ENCODE measurements around the gene SEC22A. TPM values are rescaled to one million over a fixed set of nuclear protein-coding genes. Genes with fewer than 3 reads are reported as not detected.

SEC22A gene
- total RNA-seq, 2 experiments from 2014 or later = 19.6 to 21.5 TPM

DNA sequence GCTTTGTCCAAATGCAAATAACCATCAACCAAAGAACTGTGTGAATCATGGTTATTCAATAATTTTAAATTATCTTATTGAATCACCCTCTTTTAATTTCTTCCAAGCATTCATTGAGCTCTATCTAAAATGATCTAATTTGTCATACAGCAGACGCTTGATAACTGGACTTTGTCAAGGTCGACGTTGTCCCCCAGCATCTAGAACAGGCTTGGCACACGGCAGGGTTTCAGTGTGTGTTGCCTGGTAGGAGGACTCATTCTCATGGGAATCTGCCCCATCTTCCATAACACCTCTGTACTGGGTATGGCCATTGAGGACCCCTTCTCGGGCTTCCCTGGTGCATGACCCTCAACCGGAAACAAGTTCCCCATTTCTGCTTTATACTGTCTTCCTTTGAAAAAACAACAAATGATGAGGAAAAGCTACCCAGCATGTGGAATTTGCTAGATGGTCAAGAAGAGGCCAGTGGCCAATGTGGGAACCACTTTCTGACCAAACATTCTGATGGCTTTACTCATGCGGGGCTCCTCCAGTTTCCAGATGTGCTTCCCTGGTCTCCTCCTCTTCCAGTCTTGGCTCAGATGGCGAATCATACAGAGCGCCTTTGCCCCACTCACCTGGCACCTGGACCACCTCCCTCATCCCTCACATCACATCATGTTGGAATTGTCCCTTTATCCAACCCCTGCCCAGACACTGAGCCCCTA, 41.7 kb upstream of the SEC22A start:
- Mint-ChIP-seq H3K9me3 (peaks cover 3% of the 10 kb centered on the region), H3K27ac (no peak overlapping the region), H3K4me1 (ENCODE audit: low read depth) (no peaks in the 10 kb centered on the region), H3K4me3 (no peak overlapping the region), H3K36me3 (peaks cover 54% of the 10 kb centered on the region), H3K27me3 (no peaks in the 10 kb centered on the region)
- ChIA-PET CTCF (no interaction called here), POLR2A (no interaction called here)
- no peak for DNase-seq
- intact Hi-C loops (cut with micrococcal nuclease) = no loop called here

- intact Hi-C loops (cut with micrococcal nuclease) = no loop called here
- ChIA-PET CTCF (no interaction called here), POLR2A (no interaction called here)
- Mint-ChIP-seq H3K27me3 (no peaks in the 10 kb centered on the region), H3K4me1 (ENCODE audit: low read depth) (no peaks in the 10 kb centered on the region), H3K27ac (no peak overlapping the region), H3K4me3 (no peak overlapping the region), H3K36me3 (peaks cover 58% of the 10 kb centered on the region), H3K9me3 (peaks cover 3% of the 10 kb centered on the region)
- no peak for DNase-seq
These were observed 40.6 kb upstream of the SEC22A start for GRCh38 chr3:123161167-123161566.

GRCh38 chr3:123163141-123163540, 38.6 kb upstream of the SEC22A start:
- Mint-ChIP-seq H3K4me3 (no peak overlapping the region), H3K9me3 (peaks cover 3% of the 10 kb centered on the region), H3K36me3 (peaks cover 61% of the 10 kb centered on the region), H3K4me1 (ENCODE audit: low read depth) (no peaks in the 10 kb centered on the region), H3K27ac (no peak overlapping the region), H3K27me3 (no peaks in the 10 kb centered on the region)
- ChIA-PET CTCF (no interaction called here), POLR2A (no interaction called here)
- intact Hi-C loops (cut with micrococcal nuclease) = no loop called here
- DNase-seq = no peak

DNA sequence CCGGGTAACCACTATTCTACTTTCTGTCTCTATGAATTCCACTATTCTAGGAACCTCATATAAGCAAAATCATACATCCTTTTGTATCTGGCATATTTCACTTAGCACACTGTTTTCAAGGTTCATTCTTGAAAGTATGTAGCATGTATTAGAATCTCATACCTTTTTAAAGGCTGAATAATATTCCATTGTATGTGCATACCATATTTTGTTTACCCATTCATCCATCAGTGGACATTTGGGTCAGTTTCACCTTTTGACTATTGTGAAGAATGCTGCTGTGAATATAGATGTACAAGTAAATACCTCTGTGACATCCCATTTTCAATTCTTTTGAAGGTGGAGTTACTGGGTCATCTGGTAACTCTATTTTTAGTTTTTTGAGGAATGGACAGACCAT, 36.6 kb upstream of the SEC22A start:
- intact Hi-C loops (cut with micrococcal nuclease) = no loop called here
- POLR2A ChIA-PET = no interaction called here
- CTCF ChIA-PET = no interaction called here

DNA sequence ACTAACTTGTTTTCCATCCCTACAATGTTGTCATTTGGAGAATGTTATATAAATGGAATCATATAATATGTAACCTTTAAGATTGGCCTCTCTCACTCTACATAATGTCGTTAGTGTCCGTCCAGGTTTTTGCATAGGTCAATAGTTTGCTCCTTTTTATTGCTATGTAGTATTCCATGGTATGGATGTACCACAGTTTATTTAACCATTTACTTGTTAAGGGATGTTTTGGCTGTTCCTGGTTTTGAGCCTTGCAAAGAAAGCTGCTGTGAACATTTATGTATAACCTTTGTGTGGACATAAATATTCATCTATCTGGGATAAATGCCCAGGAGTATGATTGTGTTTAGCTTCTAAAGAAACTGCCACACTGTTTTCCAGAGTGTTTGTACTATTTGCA, 34.1 kb upstream of the SEC22A start:
- intact Hi-C loops (cut with micrococcal nuclease) = no loop called here
- Mint-ChIP-seq H3K9me3 (peaks cover 3% of the 10 kb centered on the region), H3K36me3 (peaks cover 36% of the 10 kb centered on the region), H3K27ac (no peak overlapping the region), H3K27me3 (no peaks in the 10 kb centered on the region), H3K4me3 (no peak overlapping the region), H3K4me1 (ENCODE audit: low read depth) (no peaks in the 10 kb centered on the region)
- ChIA-PET POLR2A (no interaction called here), CTCF (no interaction called here)
- no peak for DNase-seq

More for the DNA sequence above, 36.6 kb upstream of the SEC22A start:
- H3K27me3 Mint-ChIP-seq = no peaks in the 10 kb centered on the region
- H3K4me1 Mint-ChIP-seq (ENCODE audit: low read depth) = no peaks in the 10 kb centered on the region
- no peak for DNase-seq
- H3K9me3 Mint-ChIP-seq = peaks cover 3% of the 10 kb centered on the region
- no peak overlapping the region for H3K4me3 Mint-ChIP-seq
- no peak overlapping the region for H3K27ac Mint-ChIP-seq
- peaks cover 50% of the 10 kb centered on the region for H3K36me3 Mint-ChIP-seq

- Mint-ChIP-seq H3K36me3 (peaks cover 33% of the 10 kb centered on the region), H3K9me3 (peaks cover 3% of the 10 kb centered on the region), H3K27me3 (no peaks in the 10 kb centered on the region), H3K27ac (no peak overlapping the region), H3K4me1 (ENCODE audit: low read depth) (no peaks in the 10 kb centered on the region), H3K4me3 (no peak overlapping the region)
- POLR2A ChIA-PET = no interaction called here
- intact Hi-C loops (cut with micrococcal nuclease) = no loop called here
- CTCF ChIA-PET = no interaction called here
- DNase-seq = no peak
These were observed 33.6 kb upstream of the SEC22A start for GRCh38 chr3:123168122-123168521.

DNA sequence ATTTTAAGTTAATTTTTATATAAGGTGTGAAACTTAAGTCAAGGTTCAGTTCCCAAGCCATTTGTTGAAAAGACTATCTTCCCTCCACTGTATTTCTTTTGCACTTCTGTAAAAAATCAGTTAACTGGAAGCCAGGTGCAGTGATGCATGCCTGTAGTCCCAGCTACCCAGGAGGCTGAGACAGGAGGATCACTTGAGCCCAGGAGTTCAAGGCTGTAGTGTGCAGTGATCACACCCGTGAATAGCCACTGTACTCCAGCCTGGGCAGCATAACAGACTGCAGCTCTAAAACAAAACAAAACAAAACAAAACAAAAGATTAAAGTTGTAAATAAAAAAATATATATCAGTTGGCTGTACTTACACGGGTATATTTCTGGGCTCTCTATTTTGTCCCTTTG, 33.1 kb upstream of the SEC22A start:
- Mint-ChIP-seq H3K4me1 (ENCODE audit: low read depth) (no peaks in the 10 kb centered on the region), H3K27ac (no peak overlapping the region), H3K27me3 (no peaks in the 10 kb centered on the region), H3K36me3 (peaks cover 31% of the 10 kb centered on the region), H3K4me3 (no peak overlapping the region), H3K9me3 (peaks cover 3% of the 10 kb centered on the region)
- POLR2A ChIA-PET = no interaction called here
- CTCF ChIA-PET = no interaction called here
- no peak for DNase-seq
- intact Hi-C loops (cut with micrococcal nuclease) = no loop called here

- no peak for DNase-seq
These were observed 32.2 kb upstream of the SEC22A start for GRCh38 chr3:123169492-123169929.

DNA sequence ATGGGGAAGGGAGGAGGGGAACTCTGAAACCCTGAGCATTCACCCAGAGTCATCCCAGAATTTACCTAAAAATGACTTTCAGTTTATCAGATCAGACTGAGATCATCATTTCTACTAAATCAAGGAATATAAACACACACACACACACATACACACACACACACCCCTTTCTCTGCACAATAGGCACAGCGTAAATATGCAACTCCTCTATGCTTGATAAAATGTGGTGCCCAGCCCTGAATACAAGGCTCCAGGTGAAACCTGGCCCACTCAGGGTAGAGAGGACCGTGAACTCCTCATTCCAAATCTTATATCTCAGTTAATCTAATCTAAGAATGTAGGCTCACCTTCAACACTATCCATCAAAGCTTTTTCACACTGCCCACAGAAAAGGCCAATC, 31.8 kb upstream of the SEC22A start:
- POLR2A ChIA-PET = no interaction called here
- peaks cover 18% of the 10 kb centered on the region for H3K36me3 Mint-ChIP-seq
- no peak for DNase-seq

More at GRCh38 chr3:123169492-123169929, 32.2 kb upstream of the SEC22A start:
- CTCF ChIA-PET = no interaction called here
- POLR2A ChIA-PET = no interaction called here
- Mint-ChIP-seq H3K9me3 (peaks cover 3% of the 10 kb centered on the region), H3K27me3 (no peaks in the 10 kb centered on the region), H3K27ac (no peak overlapping the region), H3K36me3 (peaks cover 22% of the 10 kb centered on the region), H3K4me1 (ENCODE audit: low read depth) (no peaks in the 10 kb centered on the region), H3K4me3 (no peak overlapping the region)
- intact Hi-C loops (cut with micrococcal nuclease) = no loop called here

DNA sequence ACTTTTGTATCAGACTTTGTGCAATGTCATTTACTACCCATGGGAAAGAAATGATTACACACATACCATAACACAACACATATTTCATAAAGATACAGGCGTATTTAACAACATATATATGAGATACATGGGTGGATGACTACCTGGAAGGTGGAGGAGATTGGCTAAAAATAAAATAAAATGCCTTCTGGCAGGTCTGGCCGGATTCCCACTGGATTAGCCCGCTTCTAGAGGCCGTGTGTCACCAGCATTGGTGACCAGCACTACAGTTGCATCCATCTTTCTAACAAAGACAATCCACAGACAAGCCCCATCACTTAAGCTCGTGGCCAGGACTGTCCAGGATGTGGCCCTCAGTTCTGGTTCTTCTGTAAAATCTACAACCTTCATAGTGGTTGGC, 21.0 kb upstream of the SEC22A start:
- intact Hi-C loops (cut with micrococcal nuclease) = no loop called here
- CTCF ChIA-PET = no interaction called here
- POLR2A ChIA-PET = no interaction called here
- no peak for DNase-seq
- H3K9me3 Mint-ChIP-seq = peaks cover 10% of the 10 kb centered on the region
- peaks cover 10% of the 10 kb centered on the region for H3K36me3 Mint-ChIP-seq
- H3K4me1 Mint-ChIP-seq (ENCODE audit: low read depth) = no peaks in the 10 kb centered on the region
- no peaks in the 10 kb centered on the region for H3K27me3 Mint-ChIP-seq
- H3K4me3 Mint-ChIP-seq = no peak overlapping the region
- no peak overlapping the region for H3K27ac Mint-ChIP-seq

More for the DNA sequence above, 31.8 kb upstream of the SEC22A start:
- CTCF ChIA-PET = no interaction called here
- peaks cover 2% of the 10 kb centered on the region for H3K9me3 Mint-ChIP-seq
- no peak overlapping the region for H3K27ac Mint-ChIP-seq
- no peak overlapping the region for H3K4me3 Mint-ChIP-seq
- no peaks in the 10 kb centered on the region for H3K4me1 Mint-ChIP-seq (ENCODE audit: low read depth)
- H3K27me3 Mint-ChIP-seq = no peaks in the 10 kb centered on the region
- intact Hi-C loops (cut with micrococcal nuclease) = no loop called here

GRCh38 chr3:123186695-123187094, 15.0 kb upstream of the SEC22A start:
- DNase-seq = no peak
- Mint-ChIP-seq H3K4me1 (ENCODE audit: low read depth) (no peaks in the 10 kb centered on the region), H3K27me3 (peaks cover 2% of the 10 kb centered on the region), H3K4me3 (no peak overlapping the region), H3K36me3 (peaks cover 6% of the 10 kb centered on the region), H3K27ac (no peak overlapping the region), H3K9me3 (peaks cover 8% of the 10 kb centered on the region)
- intact Hi-C loops (cut with micrococcal nuclease) = no loop called here
- POLR2A ChIA-PET = no interaction called here
- CTCF ChIA-PET = no interaction called here

DNA sequence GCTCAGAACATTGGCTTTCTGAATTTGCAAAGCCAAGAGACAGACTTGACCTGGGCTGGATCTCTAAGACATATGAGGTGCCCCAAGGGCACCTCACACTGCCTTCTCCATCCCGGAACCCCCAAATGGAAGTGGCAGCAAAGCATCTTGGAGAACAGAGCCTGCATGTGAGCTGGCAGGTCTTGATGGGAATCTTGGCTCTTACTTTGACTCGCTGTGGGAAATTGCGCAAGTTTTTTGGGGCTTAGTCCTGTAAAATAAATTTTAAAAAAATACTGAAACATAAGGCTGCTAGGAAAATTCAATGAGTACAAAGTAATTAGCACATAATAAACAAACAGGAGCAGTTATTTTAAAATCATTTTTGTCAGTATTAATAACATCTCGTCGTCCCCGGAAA, 13.7 kb upstream of the SEC22A start:
- CTCF ChIA-PET = no interaction called here
- H3K36me3 Mint-ChIP-seq = peaks cover 2% of the 10 kb centered on the region
- no peaks in the 10 kb centered on the region for H3K4me1 Mint-ChIP-seq (ENCODE audit: low read depth)
- DNase-seq = no peak
- intact Hi-C loops (cut with micrococcal nuclease) = no loop called here
- no peaks in the 10 kb centered on the region for H3K9me3 Mint-ChIP-seq
- H3K27ac Mint-ChIP-seq = no peak overlapping the region
- POLR2A ChIA-PET = no interaction called here
- no peak overlapping the region for H3K4me3 Mint-ChIP-seq
- peaks cover 2% of the 10 kb centered on the region for H3K27me3 Mint-ChIP-seq

DNA sequence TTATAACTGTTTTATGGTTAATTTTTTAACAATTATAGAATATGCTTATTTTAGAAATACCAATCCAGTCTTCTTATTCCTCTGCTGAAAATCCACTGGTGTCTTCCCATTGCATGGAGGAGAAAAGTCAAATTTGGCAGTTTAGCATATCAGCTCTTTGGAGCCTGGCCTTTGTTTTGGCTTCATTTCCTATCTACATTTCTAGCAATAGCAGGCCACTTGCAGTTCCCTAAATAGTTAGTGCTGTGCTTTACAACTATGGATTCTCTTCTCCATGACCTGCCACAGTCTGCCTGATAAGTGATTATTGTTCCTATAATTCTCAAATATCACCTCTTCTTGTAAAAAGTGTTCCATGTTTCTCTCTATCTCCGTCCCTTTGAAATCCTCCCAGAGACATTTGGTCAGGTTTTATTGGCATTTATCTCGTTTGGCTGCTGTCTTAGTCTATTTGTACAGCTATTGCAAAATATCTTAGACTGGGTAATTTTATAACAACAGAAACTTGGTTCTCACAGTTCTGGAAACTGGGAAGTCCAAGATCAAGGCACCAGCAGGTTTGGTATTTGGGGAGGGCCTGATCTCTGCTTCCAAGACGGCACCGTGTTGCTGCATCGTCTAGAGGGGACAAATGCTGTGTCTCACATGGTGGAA, 8.2 kb upstream of the SEC22A start:
- no peak for DNase-seq
- Mint-ChIP-seq H3K36me3 (peaks cover 2% of the 10 kb centered on the region), H3K9me3 (no peaks in the 10 kb centered on the region), H3K4me3 (no peak overlapping the region), H3K27me3 (peaks cover 4% of the 10 kb centered on the region), H3K4me1 (ENCODE audit: low read depth) (no peaks in the 10 kb centered on the region), H3K27ac (no peak overlapping the region)
- intact Hi-C loops (cut with micrococcal nuclease) = no loop called here
- CTCF ChIA-PET = interaction anchor here (1.1 kb wide), 1 partner anchor 273 kb away, joined by 3 read pairs; no protein-coding TSS in a partner anchor
- POLR2A ChIA-PET = no interaction called here
